ENCODE data around the gene WDFY4. TPM values are rescaled to one million over a fixed set of nuclear protein-coding genes. Genes with fewer than 3 reads are reported as not detected.

WDFY4 gene
- total and polyA plus RNA-seq, 8 donors, result 2.8 to 23.6 (median 4.8) TPM

GRCh38 chr10:48990226-48990625 lies 305.6 kb downstream of the WDFY4 start:
- no peaks in the 10 kb centered on the region for H3K4me1 ChIP-seq
- DNase-seq (no peak), ATAC-seq (no peak)
- H3K4me3 ChIP-seq, result no peak overlapping the region
- H3K9me3 ChIP-seq, result no peaks in the 10 kb centered on the region
- H3K27ac ChIP-seq, result no peak overlapping the region
- TF ChIP-seq, protein P1, sequence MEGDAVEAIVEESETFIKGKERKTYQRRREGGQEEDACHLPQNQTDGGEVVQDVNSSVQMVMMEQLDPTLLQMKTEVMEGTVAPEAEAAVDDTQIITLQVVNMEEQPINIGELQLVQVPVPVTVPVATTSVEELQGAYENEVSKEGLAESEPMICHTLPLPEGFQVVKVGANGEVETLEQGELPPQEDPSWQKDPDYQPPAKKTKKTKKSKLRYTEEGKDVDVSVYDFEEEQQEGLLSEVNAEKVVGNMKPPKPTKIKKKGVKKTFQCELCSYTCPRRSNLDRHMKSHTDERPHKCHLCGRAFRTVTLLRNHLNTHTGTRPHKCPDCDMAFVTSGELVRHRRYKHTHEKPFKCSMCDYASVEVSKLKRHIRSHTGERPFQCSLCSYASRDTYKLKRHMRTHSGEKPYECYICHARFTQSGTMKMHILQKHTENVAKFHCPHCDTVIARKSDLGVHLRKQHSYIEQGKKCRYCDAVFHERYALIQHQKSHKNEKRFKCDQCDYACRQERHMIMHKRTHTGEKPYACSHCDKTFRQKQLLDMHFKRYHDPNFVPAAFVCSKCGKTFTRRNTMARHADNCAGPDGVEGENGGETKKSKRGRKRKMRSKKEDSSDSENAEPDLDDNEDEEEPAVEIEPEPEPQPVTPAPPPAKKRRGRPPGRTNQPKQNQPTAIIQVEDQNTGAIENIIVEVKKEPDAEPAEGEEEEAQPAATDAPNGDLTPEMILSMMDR (IDR thresholded peaks at IDR 0.05), result no peak
- H3K36me3 ChIP-seq, result no peaks in the 10 kb centered on the region
- intact Hi-C loops (cut with DNase I), result no loop called here
- no peaks in the 10 kb centered on the region for H3K27me3 ChIP-seq

GRCh38 chr10:48993627-48994026 lies 309.0 kb downstream of the WDFY4 start:
- no peak overlapping the region for H3K27ac ChIP-seq
- no peaks in the 10 kb centered on the region for H3K36me3 ChIP-seq
- ATAC-seq (no peak), DNase-seq (no peak)
- intact Hi-C loops (cut with DNase I), result no loop called here
- H3K9me3 ChIP-seq, result no peaks in the 10 kb centered on the region
- no peaks in the 10 kb centered on the region for H3K27me3 ChIP-seq
- TF ChIP-seq, protein P1 (IDR thresholded peaks at IDR 0.05), result no peak
- no peaks in the 10 kb centered on the region for H3K4me1 ChIP-seq
- H3K4me3 ChIP-seq, result no peak overlapping the region

- Histone ChIP-seq H3K27ac (no peak overlapping the region), H3K9me3 (no peaks in the 10 kb centered on the region), H3K27me3 (no peaks in the 10 kb centered on the region), H3K36me3 (no peaks in the 10 kb centered on the region), H3K4me3 (no peak overlapping the region), H3K4me1 (no peaks in the 10 kb centered on the region)
- intact Hi-C loops (cut with DNase I), result no loop called here
- no peak for DNase-seq
- no peak for ATAC-seq
- TF ChIP-seq, protein P1 (IDR thresholded peaks at IDR 0.05), result no peak
Measured at GRCh38 chr10:48996329-48996728, 311.7 kb downstream of the WDFY4 start.

- no peaks in the 10 kb centered on the region for H3K27me3 ChIP-seq
- no peak overlapping the region for H3K4me3 ChIP-seq
- no peaks in the 10 kb centered on the region for H3K9me3 ChIP-seq
- TF ChIP-seq, protein P1 (IDR thresholded peaks at IDR 0.05), result no peak
- intact Hi-C loops (cut with DNase I), result no loop called here
- DNase-seq, result no peak
- no peaks in the 10 kb centered on the region for H3K4me1 ChIP-seq
- ATAC-seq, result no peak
- no peak overlapping the region for H3K27ac ChIP-seq
- no peaks in the 10 kb centered on the region for H3K36me3 ChIP-seq
Measured at GRCh38 chr10:48999346-48999745, 314.7 kb downstream of the WDFY4 start.

GRCh38 chr10:49000437-49001398 lies 316.0 kb downstream of the WDFY4 start:
- intact Hi-C loops (cut with DNase I), result no loop called here
- Histone ChIP-seq H3K4me3 (no peak overlapping the region), H3K27ac (no peak overlapping the region), H3K36me3 (no peaks in the 10 kb centered on the region), H3K4me1 (no peaks in the 10 kb centered on the region), H3K27me3 (no peaks in the 10 kb centered on the region), H3K9me3 (no peaks in the 10 kb centered on the region)
- no peak for DNase-seq
- TF ChIP-seq, protein P1 (IDR thresholded peaks at IDR 0.05), result no peak
- ATAC-seq, result no peak

Data from left lung (tissue), 10 donors.